Ammon's horn (tissue), 1 donor: ENCODE results near the gene UQCC2.

ENCODE experiments used
- DNase-seq: peaks from one replicate; pipeline ENCODE4 v3.0.0-alpha.2; 2016; ENCODE audit warnings: low spot score

The UQCC2 gene

DNA sequence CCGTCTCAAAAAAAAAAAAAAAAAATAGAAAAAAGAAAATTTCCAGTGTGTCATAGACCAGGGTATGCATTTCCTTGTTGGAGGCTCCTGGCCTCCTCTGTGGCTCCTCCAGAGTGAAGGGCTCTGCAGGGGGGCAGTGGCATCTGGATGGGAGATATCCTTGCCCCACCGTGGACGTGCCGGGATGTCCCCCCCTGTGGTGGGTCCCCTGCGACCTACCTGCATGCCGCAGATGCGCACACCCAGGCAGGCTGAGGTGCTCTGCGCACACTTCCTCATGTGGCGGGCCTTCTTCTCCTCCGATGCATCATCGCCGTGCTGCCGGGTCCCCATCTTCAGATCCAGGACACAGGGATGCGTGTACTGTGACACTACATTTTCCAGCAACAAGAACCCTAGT is 13.7 kb upstream of the UQCC2 start:
- DNase-seq = no peak

DNA sequence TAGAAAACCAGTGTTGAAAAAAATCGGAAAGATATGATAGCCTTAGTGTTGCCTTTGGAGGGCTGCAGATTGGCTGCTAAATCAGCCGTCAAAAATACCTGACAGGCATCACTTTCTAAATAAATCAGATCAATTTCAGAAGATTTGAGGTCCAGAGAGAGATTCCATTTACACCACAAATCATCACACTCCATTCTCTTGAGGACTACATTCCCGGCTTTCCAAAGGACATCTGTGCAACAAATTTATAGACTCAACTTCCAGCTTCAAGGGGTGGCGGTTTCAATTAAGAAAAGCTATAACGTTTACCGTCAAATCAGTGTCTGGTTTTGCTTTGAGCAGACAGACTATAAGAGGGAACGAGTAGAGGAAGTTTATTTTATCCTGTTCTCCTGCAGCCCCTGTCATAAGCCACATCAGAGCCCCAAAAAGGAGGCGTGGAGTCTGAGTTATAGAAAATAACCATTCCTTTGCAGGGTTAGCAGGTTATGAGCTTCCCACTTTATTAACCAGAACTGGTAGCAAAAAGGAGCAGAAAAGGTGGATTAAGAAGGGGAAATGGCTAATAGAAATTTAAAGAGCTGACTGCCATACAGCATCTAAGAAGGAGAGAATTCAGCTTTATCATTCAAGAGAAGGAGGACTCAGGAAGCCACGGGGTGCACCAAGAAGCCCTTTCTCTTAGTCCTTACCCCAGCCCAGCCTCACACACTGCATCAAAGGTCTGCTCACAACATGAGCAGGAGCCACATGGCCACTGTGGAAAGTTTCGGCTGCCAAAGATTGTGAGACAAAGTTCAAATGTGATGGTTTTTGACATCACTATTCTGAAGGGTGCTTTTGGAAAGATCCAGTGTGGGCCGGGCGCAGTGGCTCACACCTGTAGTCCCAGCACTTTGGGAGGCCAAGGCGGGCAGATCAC is 12.9 kb upstream of the UQCC2 start:
- DNase-seq = no peak

DNA sequence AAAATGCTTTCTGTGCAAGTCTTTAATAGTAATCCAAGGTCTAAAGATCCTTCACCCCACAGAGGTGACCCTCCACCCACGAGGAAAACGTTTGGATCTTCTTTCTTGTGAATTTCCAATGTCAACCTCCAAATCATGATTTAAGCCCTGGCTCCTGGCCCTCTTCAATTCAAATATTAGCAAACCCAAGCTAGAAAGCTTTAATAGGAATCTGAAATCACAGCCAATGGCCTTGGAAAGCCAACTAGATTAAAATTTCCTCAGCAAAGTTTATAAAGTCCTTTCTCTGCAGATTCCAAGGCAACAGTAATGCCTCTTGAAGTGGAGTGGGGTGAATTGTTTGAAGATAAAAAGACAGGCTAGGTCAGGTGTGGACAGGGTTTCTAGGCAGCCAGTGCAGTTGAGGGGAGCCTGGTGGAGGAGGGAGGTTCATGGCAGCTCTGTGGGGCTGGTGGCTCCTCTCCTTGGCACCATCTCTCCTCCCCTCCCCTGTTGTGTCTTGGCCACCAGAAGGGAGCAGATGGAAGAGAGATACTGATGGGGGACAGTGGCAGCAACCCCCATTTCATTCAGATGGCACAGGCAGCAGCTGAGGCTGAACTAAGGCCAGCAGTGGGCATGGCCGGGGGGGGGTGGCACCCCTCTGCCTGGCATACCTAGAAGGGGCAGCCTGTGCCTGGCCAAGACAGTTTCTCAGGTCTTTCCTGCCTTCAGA is 12.0 kb upstream of the UQCC2 start:
- DNase-seq = no peak

DNA sequence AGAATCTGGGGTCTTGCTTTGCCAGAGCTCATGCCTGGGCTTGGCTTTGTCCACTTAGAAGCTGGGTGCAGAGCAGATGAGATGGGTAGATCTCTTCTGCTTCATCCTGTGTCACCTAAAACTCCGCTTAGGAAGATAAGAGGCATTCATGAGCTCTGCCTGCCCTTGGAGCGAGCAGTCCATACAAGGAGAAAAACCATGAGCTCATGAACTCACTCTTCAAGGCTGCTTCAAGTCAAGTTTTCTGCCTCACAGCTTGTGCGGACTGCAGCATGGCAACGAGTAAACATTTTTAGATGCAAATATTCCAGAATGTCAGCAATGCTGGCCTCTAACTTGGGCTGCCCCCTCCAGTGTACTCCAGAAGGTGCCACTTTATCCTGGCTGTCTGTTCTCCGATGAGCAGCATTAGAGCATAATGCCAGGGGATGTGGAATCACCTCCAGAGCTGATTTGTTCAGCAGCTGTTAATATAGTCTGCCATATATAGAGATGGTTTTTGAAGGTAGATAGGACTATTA is 10.7 kb upstream of the UQCC2 start:
- DNase-seq = no peak

DNA sequence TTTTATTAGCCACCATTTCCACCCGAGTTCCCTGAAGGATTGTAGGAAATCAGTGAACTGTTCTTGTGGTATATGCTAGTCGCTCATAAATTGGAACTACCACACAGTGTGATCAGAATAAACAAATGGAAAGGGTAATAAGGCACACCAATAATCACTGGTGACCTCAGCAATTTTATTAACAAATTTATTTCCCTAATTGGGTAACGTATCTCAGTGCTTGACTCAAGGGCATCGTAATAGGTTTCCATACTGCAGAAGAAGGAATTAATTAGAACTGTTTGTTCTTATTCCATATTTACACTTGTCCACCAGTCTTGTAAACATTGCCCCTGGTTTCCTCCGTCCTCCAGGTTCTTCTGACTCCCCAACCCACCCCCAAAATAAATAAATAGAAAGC is 10.0 kb upstream of the UQCC2 start:
- no peak for DNase-seq

DNA sequence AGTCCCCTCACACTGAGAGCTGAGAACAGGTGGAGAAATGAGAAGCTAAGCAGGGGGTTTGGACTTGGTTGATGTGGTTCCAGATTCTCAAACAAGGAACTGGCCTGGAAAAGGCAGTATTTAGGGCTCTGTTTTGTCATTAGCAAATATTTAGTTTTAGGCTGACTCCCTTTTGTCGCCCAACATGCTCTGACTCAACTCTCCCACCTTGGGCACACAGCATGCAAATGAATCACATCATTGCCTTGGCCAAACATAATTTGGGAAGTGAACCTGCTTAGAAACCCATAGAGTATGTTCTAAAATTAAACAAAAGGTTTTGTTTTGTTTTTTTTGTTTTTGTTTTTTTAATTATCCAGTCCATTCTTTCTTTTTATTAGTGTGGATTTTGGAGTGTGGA is 9.5 kb upstream of the UQCC2 start:
- no peak for DNase-seq

DNA sequence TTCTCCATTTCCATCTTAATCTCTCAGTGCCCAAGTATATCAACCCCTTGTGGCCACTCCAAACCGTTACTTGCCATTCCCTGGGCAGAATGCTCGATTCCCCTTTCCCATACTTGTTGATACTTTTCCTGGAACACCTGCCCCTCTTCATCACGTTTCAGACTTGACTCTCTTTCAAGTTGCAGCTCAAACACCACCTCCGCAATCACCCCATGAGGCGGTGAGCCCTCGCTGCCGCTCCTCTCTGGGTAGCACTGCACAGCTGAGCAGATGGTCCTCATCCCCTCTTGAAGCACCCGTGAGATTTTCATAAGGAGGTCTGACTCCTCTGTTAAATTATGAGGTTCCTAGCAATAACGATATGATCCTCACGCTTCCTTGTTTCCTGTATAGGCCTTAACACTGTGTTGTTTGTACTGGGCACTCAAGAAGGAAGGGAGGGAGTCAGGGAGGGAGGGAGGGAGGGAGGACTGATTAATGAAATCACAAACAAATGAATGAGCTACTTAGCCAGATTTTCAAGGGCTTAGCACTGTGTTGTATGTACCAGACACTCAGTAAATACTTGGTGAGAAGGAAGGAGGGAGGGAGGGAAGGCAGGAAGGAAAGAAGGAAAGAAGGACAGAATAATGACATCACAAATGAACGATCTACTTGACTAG is 8.0 kb upstream of the UQCC2 start:
- DNase-seq = no peak

DNA sequence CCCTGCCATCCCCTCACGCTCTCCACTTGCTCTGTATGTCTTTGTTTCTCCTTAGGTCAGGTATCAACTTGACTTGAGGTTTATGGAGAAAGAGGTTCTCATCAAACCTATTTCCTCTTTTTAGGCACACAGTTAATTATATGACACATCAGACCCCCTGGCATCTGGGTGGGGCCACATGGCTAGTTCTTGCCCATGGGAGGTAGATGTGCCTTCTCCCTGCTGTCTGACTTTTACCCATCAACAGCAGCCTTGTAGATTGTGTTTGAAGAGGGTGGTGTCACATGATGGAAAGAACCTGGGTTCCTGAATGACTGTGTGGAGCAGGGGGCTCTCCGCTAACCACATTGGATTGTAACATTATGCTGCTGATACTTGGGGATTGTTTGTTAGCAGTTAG is 7.2 kb upstream of the UQCC2 start:
- no peak for DNase-seq

DNA sequence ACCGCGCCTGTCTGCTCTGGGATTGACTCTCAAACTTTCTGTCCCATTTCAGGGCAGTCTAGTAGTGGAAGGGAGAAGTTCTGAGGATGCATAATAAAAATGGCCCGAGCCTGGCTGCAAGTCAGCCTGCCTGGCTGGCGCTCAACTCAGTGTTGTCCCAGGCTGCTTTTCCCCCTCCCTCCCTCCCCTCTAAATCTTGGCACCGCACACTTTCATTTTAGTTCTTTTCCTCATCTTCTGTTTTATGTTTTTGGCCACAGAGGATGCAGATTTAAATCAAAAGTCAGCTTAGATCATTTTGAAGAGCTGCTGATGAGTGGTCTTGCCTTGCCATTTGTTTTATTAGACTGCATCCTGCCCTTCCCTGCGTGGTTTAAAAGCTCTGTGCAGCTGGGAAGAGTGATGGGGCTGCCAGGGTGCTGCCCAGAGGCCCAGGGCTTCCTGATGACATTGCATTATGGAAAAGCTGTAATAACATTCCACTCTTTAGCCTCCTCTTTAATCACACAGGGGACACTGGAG is 6.5 kb upstream of the UQCC2 start:
- DNase-seq = no peak

DNA sequence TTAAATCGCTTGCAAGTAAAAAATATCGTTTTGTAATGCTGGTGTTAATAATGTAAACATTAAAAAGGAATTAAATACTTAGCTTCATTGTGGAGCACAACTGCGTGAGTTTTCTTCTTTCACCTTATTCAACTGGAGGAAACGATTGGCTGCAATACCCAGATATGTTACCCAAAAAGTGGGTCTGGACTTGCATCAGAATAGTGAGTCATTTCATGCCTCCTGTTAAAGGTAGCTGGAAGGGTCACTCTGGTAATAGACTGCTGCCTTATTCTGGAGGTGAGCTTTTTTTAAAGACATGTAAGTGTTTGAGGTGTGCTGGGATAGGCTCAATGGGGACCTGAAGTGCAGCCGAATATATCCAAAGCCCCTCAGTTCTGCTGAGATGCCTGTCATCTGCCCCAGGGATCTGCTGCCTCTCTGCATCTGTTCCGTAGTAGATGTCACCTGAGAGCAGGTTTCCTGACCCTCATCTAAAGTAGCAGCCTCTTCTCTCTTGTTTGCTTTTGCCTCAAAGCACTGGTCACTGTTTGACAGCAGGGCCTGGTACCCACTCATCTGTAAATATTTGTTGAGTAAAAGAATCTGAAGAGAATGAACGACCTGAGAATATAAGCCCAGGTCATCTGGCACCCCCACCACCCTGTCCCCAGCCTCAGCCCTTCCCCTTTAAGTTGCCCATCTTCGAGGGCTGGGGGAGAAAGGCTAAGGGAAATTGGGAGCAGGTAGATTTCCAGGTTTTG is 5.6 kb upstream of the UQCC2 start:
- DNase-seq = no peak

DNA sequence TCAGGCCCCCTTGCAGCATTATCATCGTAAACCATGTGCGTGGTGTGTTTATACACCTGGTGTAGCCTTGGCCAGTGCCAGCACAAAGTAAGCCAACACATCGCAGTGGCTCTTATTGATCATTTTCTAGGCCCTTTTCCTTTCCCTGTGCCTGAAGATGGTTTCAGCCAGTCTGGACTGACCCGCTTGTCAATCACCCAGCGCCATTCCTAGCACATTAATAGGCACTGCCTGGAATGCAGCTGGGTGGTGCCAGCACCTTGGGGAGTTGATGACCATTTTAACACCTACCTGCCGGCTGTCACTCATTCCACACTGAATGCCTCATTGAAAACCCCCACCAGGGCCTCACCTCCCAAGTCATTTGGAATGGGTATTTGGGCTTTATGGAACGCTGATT is 4.9 kb upstream of the UQCC2 start:
- DNase-seq = no peak

DNA sequence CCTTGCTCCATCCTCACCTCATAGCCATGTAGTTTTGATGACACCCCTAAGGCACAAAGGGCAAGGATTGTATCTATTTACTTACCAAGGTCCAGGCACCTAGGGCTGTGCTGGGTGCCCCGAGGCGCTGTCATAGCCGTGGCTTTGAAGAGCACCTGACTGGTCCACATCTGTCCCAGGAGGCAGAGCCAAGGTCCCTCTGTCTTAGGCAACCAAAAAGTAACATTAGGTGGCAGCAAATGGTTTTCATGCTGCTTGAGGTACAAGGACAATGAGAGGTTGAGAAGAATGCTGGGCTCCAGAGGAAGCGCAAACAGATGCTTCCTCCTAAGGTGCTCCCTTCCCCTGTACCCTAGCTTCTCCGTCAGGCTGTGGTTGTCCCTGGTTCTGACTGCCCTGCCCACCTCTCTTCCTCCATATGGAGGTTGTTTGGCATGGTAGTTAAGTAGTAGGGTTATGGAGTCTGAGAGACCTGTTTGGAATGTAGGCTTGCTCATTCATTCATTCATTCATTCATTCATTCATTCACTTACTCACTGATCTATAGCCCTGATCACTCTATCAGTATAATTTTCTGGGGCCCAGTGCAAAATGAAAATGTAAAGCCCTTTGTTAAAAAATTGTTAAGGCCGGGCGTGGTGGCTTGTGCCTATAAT is 3.0 kb upstream of the UQCC2 start:
- DNase-seq = no peak

DNA sequence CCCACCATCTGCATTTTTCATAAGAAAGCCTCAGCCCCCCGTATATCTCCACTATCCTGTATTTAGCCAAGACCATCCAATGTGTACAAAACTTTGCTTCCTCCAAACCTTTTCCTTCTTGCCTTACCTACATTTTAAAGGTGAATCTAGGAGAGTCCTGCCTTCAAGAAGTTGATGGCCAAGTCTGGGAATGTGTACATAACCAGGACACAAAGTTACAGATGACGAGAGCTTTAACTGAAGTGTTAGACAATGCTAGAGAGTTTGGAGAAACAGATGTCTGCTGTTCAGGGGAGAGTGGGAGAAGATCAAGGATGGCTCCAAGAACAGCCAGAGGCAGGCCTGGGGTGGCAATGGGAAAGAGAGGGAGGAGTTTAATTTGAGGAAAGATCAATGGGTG is 2.3 kb upstream of the UQCC2 start:
- no peak for DNase-seq

DNA sequence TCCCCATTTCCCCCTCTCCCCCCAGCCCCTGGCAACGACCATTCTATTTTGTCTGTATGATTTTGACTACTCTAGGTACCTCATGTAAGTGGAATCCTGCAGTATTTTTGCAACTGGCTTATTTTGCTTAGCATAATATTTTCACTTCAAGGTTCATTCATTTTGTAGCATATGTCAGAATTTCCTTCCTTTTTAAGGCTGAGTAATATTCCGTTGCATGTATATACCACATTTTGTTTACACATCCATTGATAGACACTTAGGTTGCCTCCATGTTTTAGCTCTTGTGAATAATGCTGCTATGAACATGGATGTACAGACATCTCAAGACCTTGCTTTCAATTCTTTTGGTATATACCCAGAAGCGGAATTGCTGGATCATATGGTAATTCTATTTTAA is 1.4 kb upstream of the UQCC2 start:
- DNase-seq = no peak

DNA sequence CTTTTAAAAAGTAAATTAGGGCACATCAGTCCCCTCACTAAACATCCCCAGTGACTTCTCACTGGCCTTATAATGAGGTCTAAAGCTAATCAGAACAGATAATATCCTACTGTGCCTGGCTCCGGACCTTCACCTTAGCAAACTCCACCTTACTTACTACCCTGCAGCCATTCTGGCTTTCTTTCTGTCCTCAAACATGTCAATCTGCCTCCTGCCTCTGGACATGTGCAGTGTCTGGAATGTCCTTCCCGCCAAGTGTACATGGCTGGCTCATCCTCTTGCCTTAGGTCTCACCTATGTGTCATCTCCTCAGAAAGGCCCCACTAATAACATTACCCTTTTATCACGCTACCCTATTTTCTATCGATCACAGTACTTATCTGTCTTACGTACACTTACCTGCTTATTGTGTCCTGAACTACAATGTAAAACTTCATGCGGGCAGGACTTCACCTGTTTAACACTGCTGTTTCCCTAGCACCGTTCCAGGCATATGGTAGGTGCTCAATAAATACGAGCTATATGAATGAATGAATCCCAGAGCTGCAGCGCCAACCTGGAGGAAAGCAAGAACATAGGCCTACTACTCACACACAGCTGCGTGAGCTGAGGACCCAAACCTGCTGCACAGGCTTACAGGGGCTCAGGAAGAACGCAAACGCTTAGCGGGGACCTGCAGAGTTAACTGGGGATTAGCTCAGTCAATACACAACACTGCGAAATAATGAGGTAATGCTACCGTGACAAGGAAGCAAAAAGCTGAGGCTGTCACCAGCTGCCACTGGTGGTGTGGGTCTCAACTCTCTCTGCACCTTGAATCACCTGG is 991 bp downstream of the UQCC2 start:
- no peak for DNase-seq

DNA sequence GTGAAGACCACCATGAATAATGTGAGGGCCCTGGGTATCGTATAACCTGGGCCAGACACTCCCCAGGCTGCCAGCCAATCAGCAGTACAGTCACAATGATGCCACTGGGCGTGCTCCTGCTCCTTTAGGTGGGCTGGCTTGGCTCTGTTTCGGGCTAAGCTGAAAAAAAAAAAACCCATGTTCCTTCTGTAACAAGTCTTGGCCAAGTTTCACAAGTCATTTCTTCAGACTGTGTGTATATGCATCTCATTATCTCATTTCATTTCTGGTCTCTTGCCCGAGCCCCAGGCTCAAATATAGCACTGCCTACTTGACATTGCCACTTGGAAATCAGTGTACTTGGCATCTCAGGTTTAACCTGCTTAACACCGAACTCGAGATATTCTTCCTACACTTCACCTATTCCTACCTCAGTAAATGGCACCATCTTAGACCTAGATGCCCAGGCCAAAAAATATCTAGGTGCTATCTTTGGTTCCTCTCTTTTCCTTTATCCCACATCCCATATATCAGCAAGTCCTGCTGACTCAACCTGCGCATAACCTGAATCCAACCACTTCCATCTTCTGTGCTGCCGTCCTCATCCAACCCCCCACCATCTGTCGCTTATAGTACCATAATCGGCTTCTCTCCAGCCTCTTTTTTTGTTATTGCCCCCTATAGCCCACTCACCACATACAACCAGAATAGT is 1.8 kb downstream of the UQCC2 start:
- no peak for DNase-seq

DNA sequence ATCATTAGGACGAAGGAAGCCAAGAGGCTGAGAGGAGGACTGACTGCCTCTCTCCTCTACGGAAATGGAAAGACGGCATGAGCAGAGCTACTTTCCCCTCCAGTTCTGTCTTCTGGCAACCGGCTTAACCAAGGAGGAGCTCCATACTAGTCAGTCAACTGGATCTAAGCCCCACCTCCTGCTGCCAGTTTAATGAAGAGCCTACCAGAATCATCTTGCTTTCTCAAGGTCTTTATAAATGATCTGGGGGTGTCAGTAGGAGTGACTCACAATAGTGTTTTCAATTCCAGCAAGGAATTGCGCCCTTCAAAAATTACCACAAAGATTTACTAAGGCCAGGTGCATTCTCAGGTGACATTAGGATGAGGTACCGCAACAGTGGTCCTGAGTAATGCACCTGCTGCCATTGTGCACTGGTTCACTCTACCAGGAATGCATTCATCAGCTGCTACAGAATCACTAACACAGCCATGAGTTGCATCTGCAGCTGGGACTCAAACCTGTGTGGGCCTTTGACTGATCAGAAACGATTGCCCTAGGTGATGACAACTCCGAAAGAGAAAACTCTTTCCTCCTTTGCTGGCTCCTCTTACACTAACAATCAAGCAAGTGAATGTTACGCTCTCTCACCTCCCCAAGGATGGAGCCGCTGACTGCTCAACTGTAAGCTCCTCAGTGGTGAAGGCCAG is 2.8 kb downstream of the UQCC2 start:
- no peak for DNase-seq

DNA sequence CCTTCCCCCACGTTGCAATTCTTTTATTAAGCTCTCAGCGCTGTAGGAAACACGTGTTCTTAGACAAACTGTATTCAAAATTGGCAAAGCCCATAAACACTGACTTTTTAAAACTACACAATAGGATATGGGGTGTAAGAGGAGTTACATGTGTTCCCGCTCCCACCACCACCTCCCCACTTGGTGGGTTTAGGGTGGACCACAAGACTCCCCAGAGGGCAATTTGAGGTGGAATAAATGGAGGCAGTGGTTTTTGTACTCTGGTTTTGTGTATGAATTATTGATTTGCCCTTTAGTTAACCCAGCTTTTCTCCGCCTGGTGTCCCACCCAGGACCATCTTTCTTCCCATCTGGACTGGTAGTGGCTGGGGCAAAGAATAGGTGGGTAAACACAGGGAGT is 3.7 kb downstream of the UQCC2 start:
- DNase-seq = no peak
